Stomach (tissue), 9 donors: ENCODE measurements around the gene PAX5. TPM values are rescaled to one million over a fixed set of nuclear protein-coding genes. Genes with fewer than 3 reads are reported as not detected.

Source experiments
- DNase-seq, 2 donors: peaks; one replicate each; pipeline versions ENCODE4 v3.0.0 to v3.0.0-alpha.2; 2013 to 2019
- H3K27ac ChIP-seq, 5 donors: fragments of 200-600 bp in 4 of 5; sonication (generic) in 4 of 5; one replicate each; pipeline ENCODE4 v1.5.1; 2013 to 2019; ENCODE audit warnings: mild to moderate bottlenecking in 1 of 5, moderate library complexity in 1 of 5
- H3K27me3 ChIP-seq, 3 donors: fragments of 200-600 bp; sonication (generic); one replicate each; pipeline ENCODE4 v1.5.1; 2017 to 2019; ENCODE audit warnings: mixed run types in 1 of 3
- H3K36me3 ChIP-seq, 4 donors: fragments of 200-600 bp; sonication (generic); 1 replicate in 3 of 4; 2 replicates in 1 of 4; pipeline ENCODE4 v1.5.1; 2016 to 2019
- H3K4me1 ChIP-seq, 4 donors: fragments of 200-600 bp; sonication (generic); one replicate each; pipeline ENCODE4 v1.5.1; 2016 to 2019
- H3K4me3 ChIP-seq, 4 donors: fragments of 200-600 bp; sonication (generic) in 3 of 4; one replicate each; pipeline ENCODE4 v1.5.1; 2016 to 2019; ENCODE audit warnings: mild to moderate bottlenecking in 1 of 4
- H3K9me3 ChIP-seq, 4 donors: fragments of 200-600 bp; sonication (generic); one replicate each; pipeline ENCODE4 v1.5.1; 2016 to 2019
- CTCF ChIP-seq, 7 experiments: fragments of 450-650 bp in 4 of 7; fragments of 200-600 bp in 3 of 7; sonication (generic) in 3 of 7; IDR thresholded peaks; one replicate each; pipeline ENCODE4 v1.5.1; 2016 to 2019; ENCODE audit warnings: antibody characterized with exemption in 7 of 7, control low read depth in 2 of 7, mild to moderate bottlenecking in 1 of 7
- EP300 ChIP-seq: sonication (generic); formaldehyde crosslinking; IDR thresholded peaks from one replicate; pipeline ENCODE4 v1.6.1; 2017; ENCODE audit warnings: antibody characterized with exemption
- POLR2A ChIP-seq, 4 donors: fragments of 450-650 bp; IDR thresholded peaks; one replicate each; pipeline ENCODE4 v1.6.1; 2016; ENCODE audit warnings: antibody characterized with exemption in 4 of 4, control low read depth in 2 of 4, mild to moderate bottlenecking in 1 of 4, moderate library complexity in 1 of 4
- POLR2AphosphoS5 ChIP-seq, 3 donors: sonication (generic); formaldehyde crosslinking; IDR thresholded peaks; one replicate each; pipeline ENCODE4 v1.6.1; 2016; ENCODE audit warnings: antibody characterized with exemption in 3 of 3
- WGBS, 5 donors: extraction: QIAGEN DNeasy Blood & Tissue Kit in 3 of 5; methylation state at CpG; one replicate each; pipeline versions ENCODE4 v1.1.5 to v1.1.7; 2013 to 2018; 5-methylcytosine and 5-hydroxymethylcytosine counted together
- intact Hi-C: fragments of 100-400 bp; cut with DNase I; formaldehyde crosslinking; loops from one replicate; pipeline ENCODE4 v1.15.1; 2023; ENCODE audit warnings: low total_unique reads
- polyA plus RNA-seq, 3 donors: library from polyadenylated mRNA; stranded (reverse); fragments of 200-250 nt; gene quantifications; one replicate each; pipeline ENCODE4 v1.2.3, GENCODE V29; 2013
- total RNA-seq, 5 donors: library from RNA; depleted of rRNA; stranded (reverse); fragments of >200 nt; gene quantifications; one replicate each; pipeline versions ENCODE4 v1.1.0 to v1.2.3, GENCODE V29; 2014 to 2016
- donor health status: healthy with polysubstance abuse.
- donor health status: Bipolar disorder and iron deficiency.
- donor health status: healthy.

Gene PAX5
- total and polyA plus RNA-seq, 8 donors: 0.43 to 1.3 TPM; not detected in 6

- H3K4me3 ChIP-seq: no peak overlapping the region
- no peaks in the 10 kb centered on the region for H3K4me1 ChIP-seq
- H3K27ac ChIP-seq: no peak overlapping the region
- TF ChIP-seq POLR2AphosphoS5 (IDR thresholded peaks at IDR 0.05) (no peak), POLR2A (IDR thresholded peaks at IDR 0.05) (no peak), EP300 (no peak), CTCF (IDR thresholded peaks at IDR 0.05) (no peak)
- peaks cover 0 to 33% (median 11%) of the 10 kb centered on the region in 3 donors for H3K27me3 ChIP-seq
- intact Hi-C loops: no loop called here
- no peaks in the 10 kb centered on the region for H3K36me3 ChIP-seq
- H3K9me3 ChIP-seq: peaks cover 4 to 15% (median 14%) of the 10 kb centered on the region in 4 donors
- no peak for DNase-seq
- WGBS, 5 donors: 75 to 89% (median 82%) methylated on average over 16 to 17 of the region's 17 CpGs
Observed at GRCh38 chr9:36797471-36798220, 236.4 kb downstream of the PAX5 start.

GRCh38 chr9:36796671-36797419 is 237.2 kb downstream of the PAX5 start:
- DNase-seq: no peak
- TF ChIP-seq POLR2A (IDR thresholded peaks at IDR 0.05) (no peak), POLR2AphosphoS5 (IDR thresholded peaks at IDR 0.05) (no peak), EP300 (no peak), CTCF (IDR thresholded peaks at IDR 0.05) (no peak)
- 63 to 87% (median 85%) methylated on average over 5 of the region's 5 CpGs for WGBS, 5 donors
- intact Hi-C loops: no loop called here
- Histone ChIP-seq H3K27me3 (peaks cover 0 to 25% (median 6%) of the 10 kb centered on the region in 3 donors), H3K27ac (no peak overlapping the region), H3K4me3 (no peak overlapping the region), H3K4me1 (no peaks in the 10 kb centered on the region), H3K36me3 (no peaks in the 10 kb centered on the region), H3K9me3 (peaks cover 4 to 15% (median 14%) of the 10 kb centered on the region in 4 donors)

GRCh38 chr9:36794461-36794860 is 239.6 kb downstream of the PAX5 start:
- Histone ChIP-seq H3K9me3 (peaks cover 4 to 15% (median 14%) of the 10 kb centered on the region in 4 donors), H3K4me3 (no peak overlapping the region), H3K27ac (no peak overlapping the region), H3K27me3 (peaks cover 0 to 16% (median 0%) of the 10 kb centered on the region in 3 donors), H3K4me1 (no peaks in the 10 kb centered on the region), H3K36me3 (no peaks in the 10 kb centered on the region)
- TF ChIP-seq EP300 (no peak), CTCF (IDR thresholded peaks at IDR 0.05) (no peak), POLR2A (IDR thresholded peaks at IDR 0.05) (no peak)
- WGBS, 5 donors: 70 to 84% (median 80%) methylated on average over 4 to 5 of the region's 5 CpGs
- intact Hi-C loops: no loop called here
- no peak for DNase-seq

GRCh38 chr9:36793277-36793676 is 240.8 kb downstream of the PAX5 start:
- intact Hi-C loops: no loop called here

More at GRCh38 chr9:36793277-36793676, 240.8 kb downstream of the PAX5 start:
- no peaks in the 10 kb centered on the region for H3K36me3 ChIP-seq
- no peak for DNase-seq
- WGBS, 5 donors: 59 to 83% (median 69%) methylated on average over 2 of the region's 2 CpGs
- H3K4me3 ChIP-seq: no peak overlapping the region
- TF ChIP-seq POLR2A (IDR thresholded peaks at IDR 0.05) (no peak), EP300 (no peak), POLR2AphosphoS5 (IDR thresholded peaks at IDR 0.05) (no peak), CTCF (IDR thresholded peaks at IDR 0.05) (no peak)
- peaks cover 4 to 15% (median 14%) of the 10 kb centered on the region in 4 donors for H3K9me3 ChIP-seq
- no peak overlapping the region for H3K27ac ChIP-seq
- H3K27me3 ChIP-seq: peaks cover 0 to 10% (median 0%) of the 10 kb centered on the region in 3 donors
- no peaks in the 10 kb centered on the region for H3K4me1 ChIP-seq
